Retina (tissue), 1 donor: ENCODE measurements around the gene CLCA2.
A peak's percentile ranks its signal among the peaks of the same experiment; 100 is the strongest.

Source experiments
- DNase-seq: peaks from one replicate; pipeline ENCODE4 v3.0.0-alpha.2; 2016

The CLCA2 gene, protein sequence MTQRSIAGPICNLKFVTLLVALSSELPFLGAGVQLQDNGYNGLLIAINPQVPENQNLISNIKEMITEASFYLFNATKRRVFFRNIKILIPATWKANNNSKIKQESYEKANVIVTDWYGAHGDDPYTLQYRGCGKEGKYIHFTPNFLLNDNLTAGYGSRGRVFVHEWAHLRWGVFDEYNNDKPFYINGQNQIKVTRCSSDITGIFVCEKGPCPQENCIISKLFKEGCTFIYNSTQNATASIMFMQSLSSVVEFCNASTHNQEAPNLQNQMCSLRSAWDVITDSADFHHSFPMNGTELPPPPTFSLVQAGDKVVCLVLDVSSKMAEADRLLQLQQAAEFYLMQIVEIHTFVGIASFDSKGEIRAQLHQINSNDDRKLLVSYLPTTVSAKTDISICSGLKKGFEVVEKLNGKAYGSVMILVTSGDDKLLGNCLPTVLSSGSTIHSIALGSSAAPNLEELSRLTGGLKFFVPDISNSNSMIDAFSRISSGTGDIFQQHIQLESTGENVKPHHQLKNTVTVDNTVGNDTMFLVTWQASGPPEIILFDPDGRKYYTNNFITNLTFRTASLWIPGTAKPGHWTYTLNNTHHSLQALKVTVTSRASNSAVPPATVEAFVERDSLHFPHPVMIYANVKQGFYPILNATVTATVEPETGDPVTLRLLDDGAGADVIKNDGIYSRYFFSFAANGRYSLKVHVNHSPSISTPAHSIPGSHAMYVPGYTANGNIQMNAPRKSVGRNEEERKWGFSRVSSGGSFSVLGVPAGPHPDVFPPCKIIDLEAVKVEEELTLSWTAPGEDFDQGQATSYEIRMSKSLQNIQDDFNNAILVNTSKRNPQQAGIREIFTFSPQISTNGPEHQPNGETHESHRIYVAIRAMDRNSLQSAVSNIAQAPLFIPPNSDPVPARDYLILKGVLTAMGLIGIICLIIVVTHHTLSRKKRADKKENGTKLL

DNA sequence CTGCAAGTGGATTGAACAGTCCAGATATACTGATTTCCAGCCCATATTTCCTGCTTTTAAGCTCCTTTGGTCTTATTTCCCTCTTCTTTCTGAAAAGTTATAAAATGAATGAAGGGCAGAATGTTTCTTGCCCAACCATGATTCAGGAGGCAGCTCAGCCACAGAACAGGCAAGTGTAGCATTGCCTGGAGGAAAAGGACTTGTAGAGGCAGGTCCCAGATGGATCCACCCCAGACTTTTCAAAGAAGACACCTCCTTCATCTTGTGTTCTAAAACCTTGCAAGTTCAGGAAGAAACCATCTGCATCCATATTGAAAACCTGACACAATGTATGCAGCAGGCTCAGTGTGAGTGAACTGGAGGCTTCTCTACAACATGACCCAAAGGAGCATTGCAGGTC, at the start of gene CLCA2:
Gene CLCA2, plus strand, starts transcription at position 299 of the 400 bp plus-strand sequence. Its CDS starts 77 bp downstream, at position 376.
- DNase-seq, result no peak

DNA sequence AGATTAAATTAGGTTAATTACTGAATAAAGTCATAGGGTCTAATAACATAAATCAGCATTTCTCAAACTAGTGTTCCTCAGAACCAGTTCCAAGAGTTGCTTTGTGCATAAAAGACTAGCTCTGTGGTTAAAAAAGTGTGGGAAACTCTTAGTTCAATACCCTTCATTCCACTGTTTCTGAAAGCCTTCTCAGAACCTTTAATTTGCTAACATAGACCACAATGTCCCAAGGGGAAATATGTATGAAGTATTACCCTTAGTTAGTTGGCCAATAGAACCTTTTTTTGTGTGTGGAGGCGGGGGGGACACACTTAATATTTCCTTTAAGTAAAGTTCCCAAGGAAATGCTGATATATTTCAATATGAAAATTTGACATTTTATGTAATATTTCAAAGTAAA, 48.3 kb upstream of the CLCA2 start:
- no peak for DNase-seq

DNA sequence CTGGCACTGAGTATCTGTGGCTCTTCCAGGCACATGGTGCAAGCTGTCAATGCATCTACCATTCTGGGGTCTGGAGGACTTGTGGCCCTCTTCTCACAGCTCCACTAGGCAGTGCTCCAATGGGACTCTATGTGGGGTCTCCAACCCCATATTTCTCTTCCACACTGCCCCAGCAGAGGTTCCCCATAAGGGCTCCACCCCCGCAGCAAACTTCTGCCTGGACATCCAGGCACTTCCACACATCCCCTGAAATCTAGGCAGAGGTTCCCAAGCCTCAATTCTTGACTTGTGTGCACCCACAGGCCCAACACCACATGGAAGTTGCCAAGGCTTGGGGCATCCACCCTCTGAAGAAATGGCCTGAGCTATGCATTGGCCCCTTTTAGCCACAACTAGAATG, 46.6 kb upstream of the CLCA2 start:
- no peak for DNase-seq

DNA sequence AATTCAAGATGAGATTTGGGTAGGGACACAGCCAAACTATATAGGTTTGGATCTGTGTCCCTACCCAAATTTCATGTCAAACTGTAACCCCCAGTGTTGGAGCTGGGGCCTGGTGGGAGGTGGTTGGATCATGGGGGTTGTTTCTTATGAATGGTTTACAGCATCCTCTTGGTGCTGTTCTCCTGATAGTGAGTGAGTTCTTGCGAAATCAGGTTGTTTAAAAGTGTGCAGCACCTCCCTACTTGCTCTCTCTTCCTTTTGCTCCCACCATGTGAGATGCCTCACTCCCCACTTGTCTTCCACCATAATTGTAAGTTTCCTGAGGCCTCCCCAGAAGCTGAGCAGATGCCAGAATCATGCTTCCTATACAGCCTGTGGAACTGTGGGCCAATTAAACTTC, 45.2 kb upstream of the CLCA2 start:
- DNase-seq, result no peak

DNA sequence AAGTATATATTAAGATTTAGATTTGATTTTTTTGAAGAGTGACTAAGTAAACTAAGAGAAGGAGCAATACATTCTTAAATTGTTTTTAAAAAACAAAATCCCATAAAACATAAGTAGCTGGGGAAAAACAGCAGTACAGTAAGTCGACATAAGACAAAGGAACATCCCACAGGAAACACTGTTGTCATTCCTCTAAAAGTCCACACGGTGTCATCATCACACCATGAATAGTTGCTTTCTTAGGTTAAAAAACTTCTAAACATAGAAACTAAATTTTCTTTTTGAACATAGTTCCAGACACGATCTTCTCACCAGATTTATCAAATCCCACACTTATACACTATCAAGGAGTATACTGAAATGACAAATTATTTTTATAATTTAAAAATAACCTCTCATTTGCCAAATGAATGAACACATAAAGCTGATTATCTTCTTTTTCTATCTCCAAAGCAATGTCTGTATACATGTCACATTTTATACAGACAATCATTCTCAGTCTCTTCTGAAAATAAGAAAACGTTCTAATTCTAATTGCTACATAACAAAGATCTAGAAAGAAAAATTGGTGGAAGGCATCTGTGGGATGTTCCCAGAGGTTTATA, 43.6 kb upstream of the CLCA2 start:
- peak; percentile 34 for DNase-seq

DNA sequence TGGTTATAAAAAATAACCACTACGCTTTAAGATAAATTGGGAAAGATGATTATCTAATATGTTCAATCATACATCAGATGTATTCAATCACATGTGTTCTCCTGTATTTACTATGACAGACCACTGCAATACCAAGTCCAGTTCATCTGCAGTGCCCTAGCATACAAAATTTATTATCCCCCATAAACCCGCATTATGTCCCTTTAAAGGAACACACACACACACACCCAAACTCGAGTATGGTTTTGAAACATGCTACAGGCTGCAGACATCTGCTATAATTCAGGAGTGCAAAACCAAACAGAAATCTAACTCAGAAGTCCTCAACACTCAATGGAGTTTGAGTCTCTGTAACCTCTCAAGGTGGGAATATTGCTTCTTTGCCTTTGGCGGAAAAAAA, 42.7 kb upstream of the CLCA2 start:
- DNase-seq, result no peak

DNA sequence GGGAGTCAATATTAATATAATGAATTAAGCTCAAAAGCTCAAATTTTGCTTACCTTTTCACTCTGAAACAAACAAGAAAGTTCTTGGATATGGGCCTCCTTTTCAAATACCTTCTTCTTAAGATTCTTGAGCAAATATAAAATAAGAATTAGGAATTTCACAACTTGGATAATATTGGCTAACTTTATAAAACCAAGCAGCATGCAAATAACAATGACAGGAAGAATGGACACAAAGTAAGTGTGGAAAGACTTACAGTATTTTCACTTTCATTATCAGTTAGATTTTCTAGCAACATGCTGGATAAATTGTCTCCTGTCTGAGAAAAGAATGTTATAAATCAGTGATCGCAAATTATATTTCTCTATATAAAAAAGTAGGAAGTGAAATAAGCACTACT, 41.1 kb upstream of the CLCA2 start:
- DNase-seq, result no peak

DNA sequence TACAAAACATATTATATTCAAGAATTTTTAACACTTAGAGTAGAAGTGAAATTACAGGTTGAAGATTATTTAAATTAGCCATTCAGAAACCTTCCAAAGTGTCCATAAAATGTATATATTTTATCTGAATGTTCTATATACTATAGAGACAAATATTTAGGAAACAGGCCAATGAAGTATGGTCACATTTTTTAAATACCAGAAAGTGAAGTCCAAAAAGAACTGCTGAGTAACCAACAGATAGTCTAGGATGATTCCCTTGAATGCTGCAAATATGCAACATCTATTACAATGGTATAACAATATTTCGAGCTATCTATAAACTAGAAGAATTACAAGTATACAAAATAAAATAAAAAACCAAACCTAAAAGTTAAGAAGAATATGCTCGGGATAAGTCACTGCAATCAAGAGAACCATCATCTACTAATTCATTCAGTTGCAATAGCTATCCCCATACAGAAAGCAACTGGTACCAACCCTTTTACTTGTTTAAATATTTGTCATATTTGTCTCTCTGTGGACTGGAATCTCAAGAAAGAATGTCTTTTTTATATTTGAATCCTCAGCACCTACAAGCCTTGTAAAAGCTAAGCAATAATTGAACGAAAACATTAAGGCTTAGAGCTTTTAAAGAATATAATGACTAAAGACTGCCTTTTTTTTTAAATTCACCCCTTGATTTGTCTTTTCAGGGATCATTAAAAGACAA, 35.9 kb upstream of the CLCA2 start:
- DNase-seq, result no peak

DNA sequence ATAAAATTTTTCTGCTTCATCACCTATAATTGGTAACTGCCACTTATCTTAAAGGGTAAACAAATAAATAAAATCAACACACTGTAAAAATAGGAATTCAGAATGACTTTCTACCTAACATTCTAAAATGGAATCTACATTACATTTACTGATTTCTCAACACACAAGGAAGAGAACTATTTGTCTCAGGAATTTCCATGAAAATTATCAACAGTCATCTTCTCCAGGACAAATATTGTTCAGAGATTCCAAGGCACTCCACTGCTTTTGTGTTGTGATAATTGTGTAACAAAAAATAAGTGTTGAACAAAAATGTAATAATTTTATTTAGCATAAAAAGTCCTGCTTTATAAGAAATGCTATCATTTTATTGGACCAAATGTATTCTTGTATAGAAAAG, 35.2 kb upstream of the CLCA2 start:
- no peak for DNase-seq

DNA sequence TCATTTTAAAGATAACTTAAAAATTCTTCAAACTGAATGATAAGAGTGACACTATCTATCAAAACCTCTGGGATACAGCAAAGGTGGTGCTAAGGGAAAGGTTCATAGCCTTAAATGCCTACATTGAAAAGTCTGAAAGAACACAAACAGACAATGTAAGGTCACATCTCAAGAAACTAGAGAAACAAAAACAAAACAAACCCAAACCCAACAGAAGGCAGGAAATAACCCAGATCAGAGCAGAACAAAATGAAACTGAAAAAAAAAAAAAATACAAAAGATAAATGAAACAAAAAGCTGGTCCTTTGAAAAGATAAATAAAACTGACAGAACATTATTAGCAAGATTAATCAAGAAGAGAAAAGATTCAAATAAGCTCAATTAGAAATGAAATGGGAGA, 34.7 kb upstream of the CLCA2 start:
- no peak for DNase-seq

DNA sequence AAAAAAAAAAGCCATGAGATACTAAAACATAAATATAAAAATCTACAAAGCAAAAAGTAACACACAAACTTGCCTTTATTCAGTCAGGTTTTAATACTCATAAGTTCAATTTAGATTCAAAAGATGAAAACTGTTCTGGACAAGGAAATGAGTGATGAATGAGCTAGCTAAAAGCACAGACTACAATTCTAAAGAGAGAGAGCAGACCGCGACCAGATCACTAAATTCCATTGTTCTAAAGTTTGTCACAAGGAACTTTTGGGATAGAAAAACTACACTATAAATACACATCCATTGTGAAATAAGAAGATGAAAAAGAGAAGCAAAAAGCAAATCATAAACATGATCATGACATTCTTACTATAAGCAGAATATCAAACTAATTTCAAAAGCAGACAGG, 29.6 kb upstream of the CLCA2 start:
- DNase-seq, result no peak

DNA sequence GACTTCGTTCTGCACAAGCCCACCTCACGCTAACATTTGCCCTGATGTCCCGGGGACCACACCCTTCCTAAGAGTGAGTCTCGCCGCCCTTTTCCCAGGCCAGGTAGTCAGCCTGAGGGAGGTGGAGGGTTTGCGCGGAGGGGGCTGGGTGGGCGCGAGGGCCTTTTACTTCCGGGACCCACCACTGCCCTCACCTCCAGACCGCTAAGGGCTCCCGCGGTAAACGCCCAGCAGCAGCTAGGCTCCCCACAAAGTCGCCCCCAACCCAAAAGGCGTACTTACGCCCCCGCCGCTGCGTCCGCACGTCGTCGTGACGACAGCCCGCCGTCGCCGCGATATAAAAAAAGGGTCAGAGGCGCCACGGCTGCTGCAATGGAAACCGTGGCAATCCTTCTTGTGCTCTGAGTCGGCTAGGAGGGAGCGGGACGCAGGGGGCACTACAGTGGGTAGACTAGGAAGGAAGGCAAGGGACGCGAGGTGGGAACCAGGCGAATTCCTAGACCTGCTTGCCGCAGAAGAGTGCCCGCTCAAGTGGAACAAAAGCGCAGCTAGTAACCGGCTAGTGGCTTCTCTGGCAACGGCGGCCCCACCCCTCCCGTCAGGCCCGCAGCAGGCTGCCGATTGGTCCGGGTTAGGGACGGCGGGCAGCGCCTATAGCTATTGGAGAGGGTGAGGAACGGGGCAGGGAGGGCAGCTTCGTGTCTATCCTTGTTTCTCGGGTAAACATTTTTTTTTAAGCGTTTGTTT, 28.0 kb upstream of the CLCA2 start, which contains the start of gene ODF2L:
Gene ODF2L, minus strand, starts transcription at position 573 of the 747 bp plus-strand sequence. CDS start 9,296 bp downstream, outside the sequence.
- DNase-seq, result peak; percentile 92

DNA sequence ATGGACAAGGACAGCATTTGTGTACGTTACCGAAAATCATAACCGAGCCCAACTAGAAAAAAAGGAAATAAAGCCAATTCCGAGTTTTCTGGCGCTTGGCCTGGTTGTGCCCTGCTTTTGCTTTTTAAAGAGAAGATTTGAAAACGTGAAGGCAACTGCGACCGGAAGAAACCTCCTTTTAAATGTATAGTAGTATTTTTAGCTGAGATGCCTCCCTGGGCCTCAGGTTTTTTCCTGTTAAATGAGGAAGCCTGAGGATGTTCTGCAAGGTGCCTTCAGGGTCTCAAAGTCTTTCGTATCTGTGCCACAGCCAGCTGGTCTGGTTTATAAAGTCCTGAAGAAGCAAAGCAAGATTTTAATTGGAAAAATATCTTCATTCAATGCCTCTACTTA, 27.5 kb upstream of the CLCA2 start:
- no peak for DNase-seq

DNA sequence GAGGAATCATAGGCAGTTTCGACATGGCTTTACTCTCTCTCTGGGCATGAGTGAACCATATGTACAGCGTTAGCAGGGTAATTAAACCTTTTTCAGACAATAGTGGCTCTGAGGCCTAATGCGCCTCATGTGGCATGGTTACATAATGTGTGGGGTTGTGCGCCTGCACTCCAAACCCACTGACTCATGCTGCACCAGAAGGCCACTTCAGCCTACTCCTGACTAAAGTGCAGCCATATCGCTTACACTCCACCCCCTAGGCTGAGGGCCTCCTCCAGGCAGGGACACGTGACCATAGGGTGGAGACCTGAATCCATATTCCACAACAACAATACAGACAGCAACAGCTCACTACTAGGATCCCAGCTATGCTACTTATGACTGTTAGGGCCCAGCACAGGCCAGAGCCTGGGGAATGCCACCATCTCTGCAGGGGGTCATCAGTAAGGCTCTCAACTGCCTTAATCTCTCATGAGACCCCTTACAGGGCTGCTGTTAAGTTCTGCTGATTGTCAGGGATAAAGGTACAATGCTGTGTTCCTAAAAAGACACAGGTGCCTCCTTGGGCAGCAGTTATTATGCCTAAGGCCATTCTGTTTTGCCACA, 14.5 kb upstream of the CLCA2 start:
- no peak for DNase-seq

DNA sequence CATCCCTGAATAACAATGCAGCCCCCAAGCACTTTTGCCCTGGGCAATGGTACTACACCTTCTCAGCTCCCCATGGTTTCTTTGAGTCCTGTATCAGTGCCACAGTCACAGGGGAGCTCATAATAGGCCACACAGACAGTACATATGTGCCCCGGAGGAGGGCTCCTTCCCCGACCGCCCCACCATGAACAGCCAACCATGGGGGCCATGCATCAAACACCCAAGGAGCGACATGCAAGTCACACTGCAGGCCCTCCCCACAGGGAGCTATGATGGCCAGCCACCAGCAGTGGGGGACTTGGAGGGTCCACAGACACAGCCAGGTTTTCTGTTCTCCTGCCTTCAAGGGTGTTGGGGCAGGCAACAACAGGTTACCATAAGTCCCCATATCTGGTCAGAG, 13.1 kb upstream of the CLCA2 start:
- DNase-seq, result no peak

DNA sequence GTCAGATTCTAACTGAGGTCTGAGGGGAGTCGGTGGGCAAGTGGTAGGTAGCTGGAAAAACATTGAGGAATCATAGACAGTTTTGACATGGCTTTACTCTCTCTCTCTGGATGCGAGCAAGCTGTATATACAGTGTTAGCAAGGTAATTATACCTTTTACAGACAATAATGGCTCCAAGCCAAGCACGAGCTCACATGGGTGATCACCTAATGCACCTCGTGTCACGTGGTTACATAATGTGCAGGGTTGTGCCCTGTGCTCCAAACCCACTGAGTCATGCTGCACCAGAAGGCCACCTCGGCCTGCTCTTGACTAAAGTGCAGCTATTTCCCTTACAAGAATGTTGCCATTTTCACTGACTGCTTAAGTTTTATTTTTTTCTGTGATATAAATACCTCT, 7.6 kb upstream of the CLCA2 start:
- DNase-seq, result no peak

DNA sequence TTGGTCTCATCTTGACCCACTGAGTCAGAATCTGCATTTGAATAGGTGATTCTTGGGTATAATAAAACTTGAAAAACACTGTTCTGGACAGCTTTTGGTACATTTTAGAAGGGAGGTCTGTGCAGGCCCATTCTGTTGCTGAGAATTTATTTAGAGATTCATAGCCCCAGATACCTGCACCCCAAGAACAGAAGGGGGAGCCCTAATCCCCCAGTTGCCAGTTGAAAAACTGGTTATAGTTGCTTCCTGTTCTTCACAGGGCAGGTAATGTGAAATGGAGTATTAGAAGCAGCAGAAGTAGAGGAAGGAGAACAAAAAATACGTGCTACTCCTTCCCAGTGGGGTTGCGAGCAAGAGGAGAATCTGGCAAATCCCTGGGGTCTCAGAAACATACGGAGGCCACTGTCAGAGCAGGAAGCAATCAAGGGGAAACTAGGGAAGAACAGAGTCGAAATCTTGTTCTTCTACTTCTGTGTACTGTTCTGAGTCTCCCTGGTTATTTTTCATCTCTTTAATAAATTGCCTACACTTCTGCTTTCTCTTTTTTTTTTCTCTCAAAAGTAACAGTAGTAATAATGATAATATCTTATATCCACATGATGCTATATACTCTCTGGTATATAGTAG, 4.6 kb upstream of the CLCA2 start:
- peak; percentile 48 for DNase-seq

DNA sequence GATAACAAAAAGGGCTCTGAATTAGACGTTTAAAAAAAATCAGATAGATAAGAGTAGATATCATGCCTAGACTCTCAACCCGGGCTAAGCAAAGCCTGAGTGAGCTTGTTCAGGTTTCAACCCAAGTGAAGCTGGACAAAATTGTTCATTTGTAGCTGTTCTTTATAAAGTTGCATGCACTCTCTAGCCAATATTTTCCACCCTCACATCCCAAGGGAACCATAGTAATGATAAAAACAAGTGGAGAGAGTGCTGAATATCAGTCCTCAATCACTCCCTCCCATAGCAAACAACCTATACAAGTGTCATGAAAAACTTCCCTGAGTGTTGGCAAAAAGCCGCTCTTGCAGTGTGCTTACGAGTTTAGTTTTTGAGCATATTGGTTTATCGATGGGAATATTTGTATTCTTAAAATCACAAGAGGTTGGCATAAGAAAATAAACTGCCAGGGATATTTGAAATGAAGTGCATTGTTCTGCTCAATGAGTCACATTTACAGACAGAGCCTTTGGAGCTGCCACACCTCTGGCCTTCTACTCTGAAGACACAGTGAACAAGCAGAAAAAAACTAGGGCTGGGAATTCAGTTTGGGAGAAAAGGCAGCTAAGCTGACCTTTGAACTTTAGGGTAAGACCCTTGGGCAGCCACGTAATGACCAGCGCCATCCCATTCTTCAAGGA, 2.2 kb upstream of the CLCA2 start:
- no peak for DNase-seq

DNA sequence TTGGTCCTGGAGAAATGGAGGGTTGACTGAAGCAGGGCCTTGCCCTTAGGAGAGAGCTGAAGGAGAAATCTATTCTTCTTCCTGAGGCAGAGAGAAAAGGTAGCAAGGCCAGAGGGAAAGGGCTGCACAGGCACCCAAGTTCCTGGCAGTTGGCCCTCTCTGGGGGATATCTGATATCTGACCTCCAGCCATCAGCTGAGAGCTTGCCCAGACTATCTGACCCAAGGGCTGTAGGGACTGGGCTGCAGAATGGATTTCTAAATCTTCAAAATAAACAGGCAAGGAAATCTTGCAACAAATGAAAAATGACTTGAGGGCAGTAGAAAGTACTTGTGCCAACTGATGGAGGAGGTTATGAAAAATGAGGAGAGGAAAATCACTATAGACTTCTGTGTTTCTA, 498 bp upstream of the CLCA2 start:
- no peak for DNase-seq

DNA sequence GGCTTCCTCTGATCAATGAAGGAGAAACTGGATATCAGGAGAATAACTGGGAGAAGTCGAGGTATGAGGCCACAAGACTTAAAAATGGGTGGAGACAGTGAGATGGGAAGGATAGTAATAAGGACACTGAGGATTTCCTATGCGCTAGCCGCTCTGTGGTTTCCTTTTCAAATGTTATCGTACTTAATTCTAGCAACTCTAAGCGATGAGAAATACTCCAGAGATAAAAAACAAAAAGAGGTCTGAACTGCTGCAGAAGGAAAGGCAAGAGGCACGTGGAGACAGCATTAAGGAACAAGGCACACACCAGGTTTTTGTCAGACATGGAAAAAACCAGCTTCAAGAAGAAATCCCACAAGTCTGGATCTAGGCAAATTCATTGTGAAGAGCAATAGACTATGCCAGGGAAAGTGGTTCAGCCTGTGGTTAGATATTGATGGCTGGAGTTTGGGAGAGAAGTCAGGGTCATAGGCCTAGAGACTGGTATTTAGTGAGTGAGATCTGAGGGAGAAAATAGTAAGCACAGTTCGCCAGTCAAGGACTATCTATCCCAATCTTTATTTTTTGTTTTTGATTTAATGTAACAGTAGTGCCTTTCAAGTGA, 5.3 kb downstream of the CLCA2 start:
- no peak for DNase-seq
